Stimulated activated naive CD8-positive, alpha-beta T cell treated with anti-CD3 and anti-CD28 coated beads, Interleukin-15, Interleukin-2, amounts not matched to agents 100 ng/mL and 50 ng/mL, for 24 hours (primary cell): ENCODE results near the gene MN1.

Source experiments
- H3K27ac Mint-ChIP-seq: one replicate; pipeline ENCODE4 v1.8.0; 2021; ENCODE audit warnings: mild to moderate bottlenecking, mixed read lengths
- H3K27me3 Mint-ChIP-seq: one replicate; pipeline ENCODE4 v1.8.0; 2021; ENCODE audit warnings: mixed read lengths
- H3K36me3 Mint-ChIP-seq: one replicate; pipeline ENCODE4 v1.8.0; 2021; ENCODE audit warnings: low read depth, mixed read lengths
- H3K4me1 Mint-ChIP-seq: one replicate; pipeline ENCODE4 v1.8.0; 2021; ENCODE audit warnings: low read depth, mixed read lengths
- H3K4me3 Mint-ChIP-seq: one replicate; pipeline ENCODE4 v1.8.0; 2021; ENCODE audit warnings: mild to moderate bottlenecking, mixed read lengths
- H3K9me3 Mint-ChIP-seq: one replicate; pipeline ENCODE4 v1.8.0; 2021; ENCODE audit warnings: mixed read lengths

MN1 gene

DNA sequence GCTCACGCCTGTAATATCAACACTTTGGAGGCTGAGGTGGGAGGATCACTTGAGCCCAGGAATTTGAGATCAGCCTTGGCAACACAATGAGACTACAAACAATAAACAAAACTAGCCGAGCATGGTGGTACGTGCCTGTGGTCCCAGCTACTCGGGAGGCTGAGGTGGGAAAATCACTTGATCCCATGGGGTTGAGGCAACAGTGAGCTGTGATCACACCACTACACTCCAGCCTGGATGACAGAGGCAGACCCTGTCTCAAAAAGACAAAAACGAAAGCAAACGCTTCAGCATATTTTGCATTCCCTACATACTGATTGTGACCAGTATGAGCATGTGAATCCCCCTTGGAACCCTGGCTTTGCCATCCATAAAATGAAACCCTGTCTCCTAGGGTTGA is 33.9 kb upstream of the MN1 start:
- H3K27ac Mint-ChIP-seq = no peak overlapping the region

DNA sequence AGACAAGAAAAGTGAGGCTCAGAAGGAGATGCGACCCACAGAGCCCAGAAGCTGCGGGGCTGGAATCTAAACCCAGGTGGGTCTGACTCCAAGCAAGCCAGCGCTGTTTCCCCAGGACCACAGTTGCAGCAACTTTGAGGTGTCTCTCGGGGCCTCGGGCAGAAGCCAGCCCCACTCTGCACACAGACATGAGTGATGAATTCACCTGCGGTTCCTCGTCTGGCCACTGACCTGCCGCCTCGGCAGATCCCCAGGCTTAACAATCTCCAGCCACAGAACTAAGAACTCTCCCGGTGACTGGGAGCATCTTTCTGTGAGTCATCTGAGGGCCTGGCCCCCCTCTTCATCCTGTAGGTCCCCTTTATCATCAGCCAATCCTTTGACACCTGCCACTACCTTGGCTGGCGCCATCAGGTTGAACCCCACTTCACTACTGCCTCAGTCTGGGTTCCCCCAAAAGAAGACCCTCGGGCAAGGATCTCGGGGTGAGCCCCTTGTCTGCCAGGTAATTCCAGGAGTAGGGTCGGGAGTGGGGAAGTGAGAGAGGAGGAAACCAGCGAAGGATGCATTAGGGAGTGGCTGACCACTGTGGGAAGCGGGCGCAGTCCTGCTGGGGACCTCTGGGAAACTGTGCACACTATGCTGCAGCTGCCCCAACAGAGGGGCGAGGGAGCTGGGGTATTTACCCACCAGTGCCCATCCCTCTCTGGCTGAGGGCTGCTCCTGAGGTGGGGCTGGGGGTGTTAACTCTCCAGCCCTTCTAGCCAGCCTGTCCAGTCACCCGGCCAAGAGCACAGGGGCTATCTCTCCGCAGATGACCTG is 33.0 kb upstream of the MN1 start:
- Mint-ChIP-seq H3K4me3 (no peak overlapping the region), H3K9me3 (no peaks in the 10 kb centered on the region), H3K27ac (no peak overlapping the region), H3K36me3 (peaks cover 13% of the 10 kb centered on the region), H3K27me3 (no peaks in the 10 kb centered on the region), H3K4me1 (peaks cover 5% of the 10 kb centered on the region)

More for the DNA sequence above, 33.9 kb upstream of the MN1 start:
- Mint-ChIP-seq H3K36me3 (peaks cover 13% of the 10 kb centered on the region), H3K27me3 (no peaks in the 10 kb centered on the region), H3K4me1 (peaks cover 5% of the 10 kb centered on the region), H3K9me3 (no peaks in the 10 kb centered on the region), H3K4me3 (no peak overlapping the region)

DNA sequence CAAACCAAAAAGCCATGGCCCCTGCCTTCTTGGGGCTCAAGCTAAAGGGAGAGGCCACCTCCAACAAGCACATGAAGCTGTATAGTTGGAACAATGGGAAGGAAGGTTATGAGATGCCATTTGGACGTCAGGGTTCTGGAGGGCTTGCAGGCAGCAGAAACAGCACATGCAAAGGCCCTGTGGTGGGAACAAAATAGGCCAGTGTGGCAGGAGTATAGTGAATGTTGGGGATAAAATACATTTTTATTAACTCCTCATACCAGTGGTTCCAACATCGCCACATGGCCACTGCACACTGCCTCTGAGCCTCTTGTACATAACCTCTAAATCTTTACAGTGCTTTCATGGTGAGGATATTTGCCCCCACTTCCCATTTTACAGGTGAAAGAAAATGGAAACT is 32.2 kb upstream of the MN1 start:
- Mint-ChIP-seq H3K27ac (no peak overlapping the region), H3K9me3 (no peaks in the 10 kb centered on the region), H3K4me1 (peaks cover 5% of the 10 kb centered on the region), H3K4me3 (no peak overlapping the region), H3K36me3 (peaks cover 11% of the 10 kb centered on the region), H3K27me3 (no peaks in the 10 kb centered on the region)

GRCh38 chr22:27832606-27833005 is 31.1 kb upstream of the MN1 start:
- H3K4me1 Mint-ChIP-seq = peaks cover 5% of the 10 kb centered on the region
- peaks cover 6% of the 10 kb centered on the region for H3K36me3 Mint-ChIP-seq
- no peaks in the 10 kb centered on the region for H3K27me3 Mint-ChIP-seq
- no peaks in the 10 kb centered on the region for H3K9me3 Mint-ChIP-seq
- no peak overlapping the region for H3K4me3 Mint-ChIP-seq
- no peak overlapping the region for H3K27ac Mint-ChIP-seq

DNA sequence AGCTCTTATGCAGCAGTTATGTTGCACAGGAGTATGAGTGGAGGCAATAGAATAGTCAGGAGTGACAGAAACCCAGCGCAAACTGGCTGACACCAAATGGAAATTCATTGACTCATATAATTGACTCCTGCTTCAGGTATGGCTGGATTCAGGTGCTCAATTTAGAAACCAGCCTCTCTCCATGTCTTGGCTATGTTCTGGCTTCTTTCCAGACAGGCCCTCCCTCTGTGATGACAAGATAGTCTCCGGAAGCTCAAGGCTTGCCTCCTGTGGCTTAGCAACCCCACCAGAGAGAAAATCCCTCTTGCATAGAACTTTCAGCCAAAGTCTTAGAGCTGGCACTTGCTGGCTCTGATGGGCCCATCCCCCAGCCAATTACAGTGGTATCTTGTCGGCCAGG is 28.1 kb upstream of the MN1 start:
- peaks cover 5% of the 10 kb centered on the region for H3K36me3 Mint-ChIP-seq
- no peak overlapping the region for H3K27ac Mint-ChIP-seq
- H3K4me3 Mint-ChIP-seq = no peak overlapping the region
- H3K9me3 Mint-ChIP-seq = no peaks in the 10 kb centered on the region
- no peaks in the 10 kb centered on the region for H3K27me3 Mint-ChIP-seq
- peaks cover 5% of the 10 kb centered on the region for H3K4me1 Mint-ChIP-seq

- H3K9me3 Mint-ChIP-seq = no peaks in the 10 kb centered on the region
- H3K27me3 Mint-ChIP-seq = no peaks in the 10 kb centered on the region
- H3K4me3 Mint-ChIP-seq = no peak overlapping the region
- H3K36me3 Mint-ChIP-seq = peaks cover 5% of the 10 kb centered on the region
- H3K4me1 Mint-ChIP-seq = peaks cover 5% of the 10 kb centered on the region
- no peak overlapping the region for H3K27ac Mint-ChIP-seq
Measured at GRCh38 chr22:27827604-27828587, 26.3 kb upstream of the MN1 start.

DNA sequence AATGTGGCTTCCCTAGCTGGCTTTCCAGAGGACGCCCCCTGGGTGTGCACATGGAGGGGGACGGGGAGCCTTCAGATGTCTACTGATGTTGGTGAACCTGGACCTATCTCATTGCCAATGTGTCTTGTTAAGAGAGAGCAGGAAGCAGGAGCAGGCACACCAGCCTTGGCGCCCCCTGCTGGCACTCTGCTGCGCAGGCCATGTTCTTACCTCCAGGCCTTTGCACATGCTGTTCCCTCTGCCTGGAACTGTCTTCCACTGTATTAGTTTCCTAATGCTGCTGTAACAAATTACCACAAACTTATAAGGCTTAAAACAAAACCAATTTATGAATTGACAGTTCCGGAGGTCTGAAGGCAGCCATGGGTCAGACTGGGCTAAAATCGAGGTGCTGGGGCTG is 23.6 kb upstream of the MN1 start:
- Mint-ChIP-seq H3K9me3 (no peaks in the 10 kb centered on the region), H3K4me3 (no peak overlapping the region), H3K27ac (no peak overlapping the region), H3K36me3 (peaks cover 5% of the 10 kb centered on the region), H3K27me3 (no peaks in the 10 kb centered on the region), H3K4me1 (no peaks in the 10 kb centered on the region)

GRCh38 chr22:27823221-27823620 is 21.7 kb upstream of the MN1 start:
- Mint-ChIP-seq H3K4me3 (no peak overlapping the region), H3K27ac (no peak overlapping the region), H3K9me3 (no peaks in the 10 kb centered on the region), H3K36me3 (peaks cover 5% of the 10 kb centered on the region), H3K4me1 (no peaks in the 10 kb centered on the region), H3K27me3 (no peaks in the 10 kb centered on the region)

DNA sequence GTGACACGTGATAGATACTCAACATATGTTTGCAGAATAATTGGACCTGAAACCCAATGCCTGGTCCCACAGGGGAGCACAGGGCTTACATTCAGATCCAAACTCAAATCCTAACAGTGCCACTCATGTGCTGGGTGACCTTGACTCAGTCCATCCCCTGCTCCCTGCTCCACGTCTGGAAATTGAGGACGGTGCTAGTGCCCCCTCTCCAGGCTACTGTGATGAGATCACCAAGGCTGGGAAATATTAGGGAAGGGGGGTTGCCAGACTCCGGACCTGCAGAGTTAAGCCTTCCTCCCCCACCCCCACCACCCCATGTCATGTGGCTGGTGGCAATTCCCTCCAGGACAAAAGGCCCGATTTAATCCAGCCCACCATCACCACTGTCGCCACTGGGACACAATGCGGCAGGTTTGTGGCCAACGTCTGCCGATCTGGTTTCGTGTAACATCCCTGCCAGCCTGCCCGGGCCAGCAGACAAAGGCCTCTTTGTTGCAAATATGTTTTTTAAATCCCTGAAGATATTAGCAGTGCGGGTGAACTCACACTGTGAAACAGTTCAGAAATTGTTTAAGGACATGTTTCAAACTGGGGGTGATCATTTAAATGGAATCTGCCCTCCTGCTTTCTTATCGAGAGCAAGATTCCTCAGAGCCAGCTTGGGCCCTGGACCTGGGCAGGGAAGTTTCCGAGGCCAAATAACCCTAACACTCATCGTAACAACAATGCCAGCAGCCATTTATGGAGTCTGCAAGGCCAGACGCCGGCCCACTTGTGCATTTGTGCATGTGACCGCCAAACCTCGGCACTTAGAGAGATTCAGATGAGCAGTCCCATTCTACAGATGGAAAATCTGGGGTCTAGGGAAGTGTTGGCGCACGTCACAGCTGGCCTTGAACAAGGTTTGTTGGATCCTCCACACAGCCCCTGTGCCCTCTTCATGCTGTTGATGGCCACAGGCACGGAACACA is 19.6 kb upstream of the MN1 start:
- no peaks in the 10 kb centered on the region for H3K4me1 Mint-ChIP-seq
- no peak overlapping the region for H3K27ac Mint-ChIP-seq
- no peak overlapping the region for H3K4me3 Mint-ChIP-seq
- H3K36me3 Mint-ChIP-seq = no peaks in the 10 kb centered on the region
- H3K27me3 Mint-ChIP-seq = peaks cover 8% of the 10 kb centered on the region
- no peaks in the 10 kb centered on the region for H3K9me3 Mint-ChIP-seq

DNA sequence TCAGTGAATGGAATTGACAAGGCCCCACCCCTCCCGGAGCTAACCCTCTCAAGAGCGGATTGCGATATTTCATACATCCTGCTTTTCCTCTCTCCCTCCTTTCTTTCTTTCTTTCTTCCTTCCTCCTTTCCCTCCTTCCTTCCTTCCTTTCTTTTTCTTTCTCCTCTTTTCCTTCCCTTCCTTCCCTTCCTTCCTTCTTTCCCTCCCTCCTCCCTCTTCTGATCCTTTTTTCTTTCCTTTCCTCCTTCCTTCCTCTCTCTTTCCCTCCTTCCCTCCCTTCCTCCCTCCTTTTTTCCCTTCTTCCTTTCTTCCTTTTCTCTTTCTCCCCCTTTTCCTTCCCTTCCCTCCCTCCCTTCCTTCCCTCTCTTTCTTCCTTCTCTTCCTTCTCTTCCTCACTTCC is 15.0 kb upstream of the MN1 start:
- no peaks in the 10 kb centered on the region for H3K9me3 Mint-ChIP-seq
- H3K27ac Mint-ChIP-seq = no peak overlapping the region
- no peaks in the 10 kb centered on the region for H3K4me1 Mint-ChIP-seq
- peaks cover 8% of the 10 kb centered on the region for H3K27me3 Mint-ChIP-seq
- no peak overlapping the region for H3K4me3 Mint-ChIP-seq
- H3K36me3 Mint-ChIP-seq = no peaks in the 10 kb centered on the region

- Mint-ChIP-seq H3K27ac (no peak overlapping the region), H3K27me3 (peaks cover 8% of the 10 kb centered on the region), H3K9me3 (no peaks in the 10 kb centered on the region), H3K4me1 (no peaks in the 10 kb centered on the region), H3K36me3 (no peaks in the 10 kb centered on the region), H3K4me3 (no peak overlapping the region)
Measured at GRCh38 chr22:27815826-27816530, 14.4 kb upstream of the MN1 start.

DNA sequence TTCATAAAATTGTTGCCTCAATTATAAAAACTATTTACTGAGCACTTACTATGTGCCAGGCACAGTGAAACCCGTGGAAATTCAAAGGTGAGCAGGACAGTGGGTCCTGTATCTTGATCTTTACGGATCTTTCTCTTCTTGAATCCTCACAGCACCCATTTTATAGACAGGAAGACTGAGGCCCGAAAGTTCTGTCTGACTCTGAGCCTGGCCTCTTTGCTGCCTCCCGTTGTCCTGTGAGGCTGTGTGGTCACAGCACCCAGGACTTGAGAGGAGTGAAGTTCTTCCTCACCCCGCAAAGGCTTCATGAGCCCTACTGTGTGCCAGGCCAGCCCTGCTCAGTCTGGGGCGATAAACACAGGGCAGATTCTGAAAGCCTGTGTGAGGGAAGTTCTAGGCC is 13.4 kb upstream of the MN1 start:
- Mint-ChIP-seq H3K4me1 (no peaks in the 10 kb centered on the region), H3K36me3 (no peaks in the 10 kb centered on the region), H3K4me3 (no peak overlapping the region), H3K27me3 (peaks cover 8% of the 10 kb centered on the region), H3K27ac (no peak overlapping the region), H3K9me3 (no peaks in the 10 kb centered on the region)

- Mint-ChIP-seq H3K4me3 (no peak overlapping the region), H3K9me3 (no peaks in the 10 kb centered on the region), H3K27ac (no peak overlapping the region), H3K4me1 (no peaks in the 10 kb centered on the region), H3K27me3 (peaks cover 11% of the 10 kb centered on the region), H3K36me3 (no peaks in the 10 kb centered on the region)
Measured at GRCh38 chr22:27811778-27812177, 10.2 kb upstream of the MN1 start.

GRCh38 chr22:27810609-27811151 is 9.1 kb upstream of the MN1 start:
- H3K4me1 Mint-ChIP-seq = no peaks in the 10 kb centered on the region
- peaks cover 12% of the 10 kb centered on the region for H3K27me3 Mint-ChIP-seq
- no peaks in the 10 kb centered on the region for H3K36me3 Mint-ChIP-seq
- H3K9me3 Mint-ChIP-seq = no peaks in the 10 kb centered on the region
- H3K27ac Mint-ChIP-seq = no peak overlapping the region
- no peak overlapping the region for H3K4me3 Mint-ChIP-seq
